NCI-H1417 treated with DMSO at 0.1 percent for 48 hours (cell line): ENCODE data around the gene ACTN4.
"Not testable (repeated sequence)": the region's sequence is repeated elsewhere in the genome, so short reads cannot be mapped to it uniquely, and the experiment has no call there.

Experiments used
- DNase-seq: peaks from one replicate; lab custom pipeline; 2025; lab: John Stamatoyannopoulos, UW

Gene ACTN4

GRCh38 chr19:38737921-38738737, 90.7 kb downstream of the ACTN4 start:
- DNase-seq, result no peak

GRCh38 chr19:38739440-38740256, 92.2 kb downstream of the ACTN4 start:
- no peak for DNase-seq

GRCh38 chr19:38740257-38740592, 92.8 kb downstream of the ACTN4 start:
- no peak for DNase-seq

- DNase-seq, result no peak
Measured at GRCh38 chr19:38740932-38741331, 93.5 kb downstream of the ACTN4 start.

GRCh38 chr19:38741670-38742069, 94.2 kb downstream of the ACTN4 start:
- DNase-seq, result no peak

- DNase-seq, result no peak
Measured at GRCh38 chr19:38742296-38742695, 94.8 kb downstream of the ACTN4 start.

- DNase-seq, result no peak
Measured at GRCh38 chr19:38742906-38743305, 95.5 kb downstream of the ACTN4 start.

- no peak for DNase-seq
Measured at GRCh38 chr19:38743394-38744297, 96.2 kb downstream of the ACTN4 start.

GRCh38 chr19:38744298-38744681, 96.8 kb downstream of the ACTN4 start, which contains the start of gene CAPN12:
CAPN12 (minus strand) TSS chr19:38744474; CDS start chr19:38744165, 309 bp downstream.
- DNase-seq, result no peak

GRCh38 chr19:38744874-38745273, 97.4 kb downstream of the ACTN4 start:
- no peak for DNase-seq

- no peak for DNase-seq
Measured at GRCh38 chr19:38745316-38745715, 97.9 kb downstream of the ACTN4 start.

- DNase-seq, result not testable (repeated sequence)
Measured at GRCh38 chr19:38753783-38754182, 106.3 kb downstream of the ACTN4 start.

- not testable (repeated sequence) for DNase-seq
Measured at GRCh38 chr19:38754196-38754595, 106.7 kb downstream of the ACTN4 start.

- DNase-seq, result no peak
Measured at GRCh38 chr19:38759590-38760003, 112.1 kb downstream of the ACTN4 start.

- DNase-seq, result not testable (repeated sequence)
Measured at GRCh38 chr19:38760805-38761517, 113.5 kb downstream of the ACTN4 start.

GRCh38 chr19:38761884-38762389, 114.5 kb downstream of the ACTN4 start:
- DNase-seq, result not testable (repeated sequence)

GRCh38 chr19:38763795-38764220, 116.4 kb downstream of the ACTN4 start:
- DNase-seq, result no peak

- DNase-seq, result no peak
Measured at GRCh38 chr19:38765214-38765613, 117.8 kb downstream of the ACTN4 start.

- DNase-seq, result no peak
Measured at GRCh38 chr19:38766276-38767047, 119.0 kb downstream of the ACTN4 start.

- no peak for DNase-seq
Measured at GRCh38 chr19:38769635-38770211, 122.3 kb downstream of the ACTN4 start.
